ENCODE data around the gene TENM4. TPM values are rescaled to one million over a fixed set of nuclear protein-coding genes. Genes with fewer than 3 reads are reported as not detected.

Gene TENM4
- total and polyA plus RNA-seq, 2 of the 8 experiments (the other 6 are each of a cell fraction or from before 2014, with no cell fraction given): 3.5 to 7.2 TPM

DNA sequence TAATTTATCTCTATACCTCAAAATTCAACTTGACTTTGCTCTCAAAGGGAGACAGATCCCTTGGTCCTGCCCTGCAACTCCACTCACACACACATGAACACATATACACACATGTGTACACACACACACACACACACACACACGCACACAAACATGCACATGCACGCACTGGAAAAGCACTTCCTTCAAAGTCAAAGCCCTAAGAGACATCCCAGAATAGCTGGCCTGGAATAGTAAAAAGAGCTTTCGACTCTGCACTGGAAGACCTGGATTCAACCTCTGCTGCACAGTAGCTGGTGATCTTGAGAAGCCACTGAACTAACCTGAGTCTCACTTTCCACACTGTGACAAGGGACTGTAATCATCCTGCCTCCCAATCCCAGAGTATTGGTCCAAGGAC, 26.8 kb downstream of the TENM4 start:
- no peak for DNase-seq (ENCODE audit: low read depth in 1 of 2, low spot score in 2 of 2)
- Histone ChIP-seq H2AK5ac (ENCODE audit: low read depth, low read length) (no peak overlapping the region), H3K36me3 (ENCODE audit: control insufficient read depth in 2 of 4, insufficient read depth in 4 of 4, low read length in 3 of 4) (no peaks in the 10 kb centered on the region), H2BK12ac (ENCODE audit: low read depth, low read length) (no peak overlapping the region), H2BK5ac (ENCODE audit: low read depth, low read length) (no peak overlapping the region), H3K23me2 (ENCODE audit: low read depth, low read length) (no peaks in the 10 kb centered on the region), H3K27me3 (replicated peaks in 1 of 4; ENCODE audit: control insufficient read depth in 3 of 4, extremely low read depth in 1 of 4, insufficient read depth in 3 of 4, low read length in 3 of 4) (no peaks in the 10 kb centered on the region), H3K4ac (replicated peaks; ENCODE audit: insufficient read length, low read depth, low read length) (no peak overlapping the region), H4K20me1 (replicated peaks in 1 of 2; ENCODE audit: control insufficient read depth in 1 of 2, insufficient read depth in 2 of 2, low read length in 2 of 2) (no peaks in the 10 kb centered on the region), H2BK120ac (replicated peaks; ENCODE audit: low read depth, low read length) (no peak overlapping the region), H3K9ac (replicated peaks in 1 of 4; ENCODE audit: extremely low read depth in 1 of 4, low read depth in 3 of 4, low read length in 3 of 4) (no peak overlapping the region), H4K91ac (replicated peaks; ENCODE audit: insufficient read length, low read length) (no peak overlapping the region), H4K8ac (ENCODE audit: extremely low read depth, insufficient read depth, low read length) (no peak overlapping the region), H3K79me2 (ENCODE audit: control insufficient read depth in 1 of 2, insufficient read depth in 2 of 2, low read length in 2 of 2) (no peaks in the 10 kb centered on the region), H2BK15ac (ENCODE audit: low read length) (no peak overlapping the region), H3K4me1 (replicated peaks in 1 of 4; ENCODE audit: control insufficient read depth in 3 of 4, insufficient read depth in 4 of 4, low read length in 3 of 4) (0 out of 7 replicates have a peak, but pooled peaks cover 0 to 5% (median 0%) of the 10 kb centered on the region in 4 experiments), H3K18ac (ENCODE audit: extremely low read depth, low read length) (no peak overlapping the region), H3K23ac (ENCODE audit: insufficient read length) (no peak overlapping the region), H3K9me3 (ENCODE audit: insufficient read depth in 2 of 2, low read depth in 1 of 2, low read length in 1 of 2) (0 out of 4 replicates have a peak, but pooled peaks cover 2 to 4% of the 10 kb centered on the region in 2 experiments), H3K79me1 (ENCODE audit: low read depth, low read length) (peaks cover 2% of the 10 kb centered on the region; the same call in 1 of the 2 replicates), H3K27ac (ENCODE audit: low read depth, low read length) (no peak overlapping the region), H3K56ac (replicated peaks; ENCODE audit: insufficient read length, low read depth, low read length) (no peak overlapping the region), H3K4me2 (ENCODE audit: insufficient read depth in 1 of 2, low read depth in 2 of 2, low read length in 2 of 2) (no peak overlapping the region), H3K14ac (ENCODE audit: insufficient read length) (no peak overlapping the region), H2AFZ (ENCODE audit: low read length) (no peak overlapping the region), H3K4me3 (ENCODE audit: extremely low read depth in 1 of 4, insufficient read depth in 2 of 4, low read depth in 3 of 4, low read length in 4 of 4) (no peak overlapping the region), H4K5ac (ENCODE audit: insufficient read length, low read depth, low read length) (no peak overlapping the region), H2BK20ac (ENCODE audit: low read length) (no peak overlapping the region)
- 94% methylated on average over 3 of the region's 3 CpGs; no CpG with 5 or more reads in 1 of the 2 experiments for WGBS, 2 experiments (ENCODE audit: extremely low coverage in 1 of 2, insufficient coverage in 1 of 2, insufficient read length in 1 of 2, insufficient replicate concordance in 2 of 2, low coverage in 1 of 2, low lambda C conversion rate in 2 of 2, missing lambda C conversion rate in 1 of 2)
- FAIRE-seq: no peak
- no peak for TF ChIP-seq CBX8 (IDR thresholded peaks at IDR 0.05; ENCODE audit: borderline replicate concordance, low read depth, low read length)
- TF ChIP-seq SP2 (IDR thresholded peaks at IDR 0.05; ENCODE audit: low read length): no peak
- CTCF ChIA-PET (ENCODE audit: partially characterized antibody): interaction anchor here (0.7 to 2.7 kb wide), 5 partner anchors 13 to 79 kb away, joined by 3 to 18 read pairs (median 3); partner anchors contain the start of gene TENM4
- POLR2A ChIA-PET (ENCODE audit: partially characterized antibody): interaction anchor here (0.6 kb wide), 1 partner anchor 75 kb away, joined by 5 read pairs; no protein-coding TSS in a partner anchor
